DOHH2 (cell line): ENCODE data around the gene VCL.
"Not testable (repeated sequence)": the region's sequence is repeated elsewhere in the genome, so short reads cannot be mapped to it uniquely, and the experiment has no call there.

Experiments used
- H3F3A ChIP-seq: fragments of 200-600 bp; sonication (generic), shearing (Covaris generic); 2 replicates; pipeline ENCODE4 v1.6.0; 2016; ENCODE audit warnings: antibody characterized with exemption, mild to moderate bottlenecking; ENCODE audit not compliant: control insufficient read depth, insufficient read depth
- H3K27ac ChIP-seq: fragments of 200-600 bp; sonication (generic); 2 replicates; pipeline ENCODE4 v1.5.1; 2014; ENCODE audit warnings: low read depth, mild to moderate bottlenecking, low read length, moderate library complexity
- H3K27me3 ChIP-seq: fragments of 200-600 bp; sonication (generic); 2 replicates; pipeline ENCODE4 v1.6.1; 2014; ENCODE audit warnings: mild to moderate bottlenecking, low read length, mixed read lengths; ENCODE audit not compliant: control insufficient read depth
- H3K36me3 ChIP-seq: fragments of 200-600 bp; sonication (generic); 2 replicates; pipeline ENCODE4 v1.6.1; 2014; ENCODE audit warnings: mild to moderate bottlenecking, low read length, moderate library complexity, mixed read lengths; ENCODE audit not compliant: control insufficient read depth
- H3K4me1 ChIP-seq: fragments of 200-600 bp; sonication (generic); 2 replicates; pipeline ENCODE4 v1.6.1; 2014; ENCODE audit warnings: mild to moderate bottlenecking, low read length, mixed read lengths; ENCODE audit not compliant: control insufficient read depth
- H3K4me2 ChIP-seq: fragments of 200-600 bp; sonication (generic); 2 replicates; pipeline ENCODE4 v1.6.0; 2014; ENCODE audit warnings: mild to moderate bottlenecking, low read length, moderate library complexity
- H3K4me3 ChIP-seq: fragments of 200-600 bp; sonication (generic); 2 replicates; pipeline ENCODE4 v1.5.1; 2014; ENCODE audit warnings: mild to moderate bottlenecking, low read length, mixed read lengths
- H3K79me2 ChIP-seq: fragments of 200-600 bp; sonication (generic); 2 replicates; pipeline ENCODE4 v1.6.1; 2014; ENCODE audit warnings: mild to moderate bottlenecking, low read length, mixed read lengths; ENCODE audit not compliant: control insufficient read depth
- H3K9me2 ChIP-seq: fragments of 200-600 bp; sonication (generic); replicated peaks from 2 replicates; pipeline ENCODE4 v1.6.1; 2014; ENCODE audit warnings: mild to moderate bottlenecking, low read length, mixed read lengths; ENCODE audit not compliant: control insufficient read depth
- H3K9me3 ChIP-seq: fragments of 200-600 bp; sonication (generic); 2 replicates; pipeline ENCODE4 v1.6.1; 2014; ENCODE audit warnings: antibody characterized with exemption, low read length, mixed read lengths; ENCODE audit not compliant: control insufficient read depth, insufficient read depth
- H4K20me1 ChIP-seq: fragments of 200-600 bp; sonication (generic); 2 replicates; pipeline ENCODE4 v1.6.0; 2014; ENCODE audit warnings: low read depth, mild to moderate bottlenecking, antibody characterized with exemption, low read length, moderate library complexity; ENCODE audit not compliant: control insufficient read depth, insufficient read depth
- CTCF ChIP-seq: fragments of 200-600 bp; sonication (generic); IDR thresholded peaks from one replicate; pipeline ENCODE4 v1.5.1; 2014; ENCODE audit warnings: antibody characterized with exemption, mild to moderate bottlenecking, low read depth, low read length; ENCODE audit not compliant: poor library complexity, severe bottlenecking
- EZH2phosphoT487 ChIP-seq: fragments of 200-600 bp; sonication (generic); IDR thresholded peaks from 2 replicates; pipeline ENCODE4 v1.6.1; 2017; ENCODE audit warnings: borderline replicate concordance, mild to moderate bottlenecking, antibody characterized with exemption, low read length, moderate library complexity, mixed read lengths

The VCL gene

DNA sequence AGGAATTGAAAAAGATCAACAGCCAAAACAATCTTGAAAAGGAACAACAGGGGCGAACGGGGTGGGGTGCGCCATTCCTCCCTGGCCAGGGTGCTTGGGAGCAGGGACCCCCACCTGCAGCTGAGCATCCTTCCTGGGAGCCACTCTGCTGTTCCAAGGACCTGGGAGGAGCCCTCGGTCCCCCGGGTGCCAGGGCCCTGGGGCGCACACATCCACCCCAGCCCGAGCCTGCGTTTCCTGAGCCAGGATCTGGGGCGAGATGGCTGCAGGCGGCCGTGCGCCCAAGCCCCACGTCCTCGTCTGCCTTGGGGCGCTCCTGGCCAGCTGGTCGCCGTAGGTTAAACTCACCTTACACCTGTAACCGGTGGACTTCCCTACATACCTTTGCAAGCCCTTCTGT lies 142.1 kb downstream of the VCL start:
- Histone ChIP-seq H3K4me1 (no peaks in the 10 kb centered on the region), H3K9me2 (no peaks in the 10 kb centered on the region), H3K36me3 (peaks cover 41% of the 10 kb centered on the region), H3F3A (peaks cover 3% of the 10 kb centered on the region; the same call in 1 of the 2 replicates), H3K27ac (no peak overlapping the region), H3K79me2 (peaks cover 39% of the 10 kb centered on the region), H3K27me3 (no peaks in the 10 kb centered on the region), H3K4me2 (no peak overlapping the region), H3K9me3 (no peaks in the 10 kb centered on the region), H4K20me1 (no peaks in the 10 kb centered on the region; the same call in 1 of the 2 replicates), H3K4me3 (no peak overlapping the region)
- TF ChIP-seq EZH2phosphoT487, result no peak
- no peak for TF ChIP-seq CTCF

GRCh38 chr10:74140553-74140952 lies 142.6 kb downstream of the VCL start:
- peaks cover 39% of the 10 kb centered on the region for H3K36me3 ChIP-seq
- no peak overlapping the region for H3K27ac ChIP-seq
- H3K4me2 ChIP-seq, result no peak overlapping the region
- H3K4me1 ChIP-seq, result no peaks in the 10 kb centered on the region
- TF ChIP-seq CTCF (no peak), EZH2phosphoT487 (no peak)
- peaks cover 44% of the 10 kb centered on the region for H3K79me2 ChIP-seq
- peaks cover under 1% of the 10 kb centered on the region; the same call in 1 of the 2 replicates for H3F3A ChIP-seq
- H3K27me3 ChIP-seq, result no peaks in the 10 kb centered on the region
- no peaks in the 10 kb centered on the region for H3K9me3 ChIP-seq
- no peaks in the 10 kb centered on the region for H3K9me2 ChIP-seq
- no peaks in the 10 kb centered on the region; the same call in 1 of the 2 replicates for H4K20me1 ChIP-seq
- H3K4me3 ChIP-seq, result no peak overlapping the region

- Histone ChIP-seq H3K27ac (no peak overlapping the region), H3K27me3 (no peaks in the 10 kb centered on the region), H3K4me1 (peaks cover 7% of the 10 kb centered on the region), H3K36me3 (peaks cover 23% of the 10 kb centered on the region), H3F3A (no peaks in the 10 kb centered on the region; the same call in 1 of the 2 replicates), H4K20me1 (no peaks in the 10 kb centered on the region), H3K9me3 (no peaks in the 10 kb centered on the region), H3K4me2 (no peak overlapping the region), H3K79me2 (peaks cover 85% of the 10 kb centered on the region), H3K4me3 (no peak overlapping the region), H3K9me2 (no peaks in the 10 kb centered on the region)
- TF ChIP-seq EZH2phosphoT487 (no peak), CTCF (no peak)
Observed at GRCh38 chr10:74145133-74145532, 147.2 kb downstream of the VCL start.

- not testable (repeated sequence) for H3K4me2 ChIP-seq, H3K4me3 ChIP-seq, H3K9me3 ChIP-seq, H3K27me3 ChIP-seq, H3F3A ChIP-seq, H3K9me2 ChIP-seq, H3K4me1 ChIP-seq, H3K27ac ChIP-seq, H4K20me1 ChIP-seq
- Histone ChIP-seq H3K79me2 (peaks cover 84% of the 10 kb centered on the region), H3K36me3 (peaks cover 26% of the 10 kb centered on the region)
Observed at GRCh38 chr10:74146980-74147379, 149.1 kb downstream of the VCL start.
